Measurements from ENCODE around the gene ARL8A. TPM values are rescaled to one million over a fixed set of nuclear protein-coding genes. Genes with fewer than 3 reads are reported as not detected.
"Not testable (repeated sequence)": the region's sequence is repeated elsewhere in the genome, so short reads cannot be mapped to it uniquely, and the experiment has no call there.

ARL8A gene
- total RNA-seq, 1 donor from 2014 or later = 12.5 TPM

GRCh38 chr1:202143011-202143767 lies 1.3 kb downstream of the ARL8A start:
- Histone ChIP-seq H3K9ac (ENCODE audit: low read depth in 1 of 3, low read length in 3 of 3) (peak overlapping the region; percentile 91 to 93 (median 92)), H3K27ac (ENCODE audit: low read depth, low read length) (peak overlapping the region; percentile 86), H3K36me3 (ENCODE audit: control insufficient read depth in 3 of 3, insufficient read depth in 3 of 3, low read length in 3 of 3) (peaks cover 0 to 5% (median 4%) of the 10 kb centered on the region in 3 donors), H3K9me3 (ENCODE audit: control insufficient read depth in 3 of 3, low read length in 3 of 3) (no peaks in the 10 kb centered on the region), H3K27me3 (ENCODE audit: control insufficient read depth in 3 of 3, insufficient read depth in 3 of 3, low read length in 3 of 3) (no peaks in the 10 kb centered on the region), H3K4me1 (ENCODE audit: control insufficient read depth in 3 of 3, insufficient read depth in 3 of 3, low read length in 3 of 3) (peaks cover 23 to 27% (median 24%) of the 10 kb centered on the region in 3 donors), H3K4me3 (ENCODE audit: low read length in 3 of 3) (peak overlapping the region; percentile 71 to 90 (median 85))

DNA sequence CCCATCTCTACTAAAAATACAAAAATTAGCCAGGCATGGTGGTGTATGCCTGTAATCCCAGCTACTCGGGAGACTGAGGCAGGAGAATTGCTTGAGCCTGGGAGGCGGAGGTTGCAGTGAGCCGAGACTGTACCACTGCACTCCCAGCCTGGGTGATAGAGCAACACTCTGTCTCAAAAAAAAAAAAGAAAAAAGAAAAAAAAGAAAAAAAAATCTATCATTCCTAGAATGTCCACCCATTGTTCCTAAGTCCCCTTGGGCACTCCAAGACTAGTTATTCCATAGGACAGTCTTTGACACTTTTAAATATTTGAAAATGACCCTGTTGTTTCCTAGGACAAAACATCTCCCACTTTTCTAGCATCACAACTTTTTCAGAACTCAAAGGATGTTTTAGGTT lies 3.1 kb downstream of the ARL8A start:
- peaks cover 23 to 27% (median 24%) of the 10 kb centered on the region in 3 donors for H3K4me1 ChIP-seq (ENCODE audit: control insufficient read depth in 3 of 3, insufficient read depth in 3 of 3, low read length in 3 of 3)

DNA sequence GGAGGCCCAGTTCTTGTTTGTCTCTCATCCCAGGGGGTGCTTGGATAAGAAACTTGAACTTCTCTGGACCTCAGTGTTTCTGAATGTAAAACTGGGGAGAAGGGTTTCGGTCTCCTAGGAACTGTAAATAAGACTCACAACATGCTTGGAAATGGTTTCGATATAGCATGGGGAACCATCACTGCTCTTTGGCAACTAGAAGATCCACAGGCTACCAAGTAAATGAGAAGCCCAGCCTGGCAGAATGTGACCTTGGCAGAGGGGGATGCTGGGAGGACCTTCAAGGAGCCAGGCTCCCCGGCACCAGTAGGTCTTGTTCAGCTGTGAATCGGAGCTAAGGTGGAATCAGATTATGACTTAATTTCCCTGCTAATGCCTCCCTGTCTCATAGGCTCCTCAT lies 3.7 kb downstream of the ARL8A start:
- peaks cover 7 to 16% (median 12%) of the 10 kb centered on the region in 3 donors for H3K36me3 ChIP-seq (ENCODE audit: control insufficient read depth in 3 of 3, insufficient read depth in 3 of 3, low read length in 3 of 3)
- no peaks in the 10 kb centered on the region for H3K9me3 ChIP-seq (ENCODE audit: control insufficient read depth in 3 of 3, low read length in 3 of 3)
- H3K9ac ChIP-seq (ENCODE audit: low read depth in 1 of 3, low read length in 3 of 3) = no peak overlapping the region
- H3K4me1 ChIP-seq (ENCODE audit: control insufficient read depth in 3 of 3, insufficient read depth in 3 of 3, low read length in 3 of 3) = peaks cover 23 to 28% (median 24%) of the 10 kb centered on the region in 3 donors
- H3K27ac ChIP-seq (ENCODE audit: low read depth, low read length) = no peak overlapping the region
- H3K4me3 ChIP-seq (ENCODE audit: low read length in 3 of 3) = no peak overlapping the region
- H3K27me3 ChIP-seq (ENCODE audit: control insufficient read depth in 3 of 3, insufficient read depth in 3 of 3, low read length in 3 of 3) = no peaks in the 10 kb centered on the region

More for the DNA sequence above, 3.1 kb downstream of the ARL8A start:
- not testable (repeated sequence) for H3K9ac ChIP-seq (ENCODE audit: low read depth in 1 of 3, low read length in 3 of 3); H3K27me3 ChIP-seq (ENCODE audit: control insufficient read depth in 3 of 3, insufficient read depth in 3 of 3, low read length in 3 of 3); H3K27ac ChIP-seq (ENCODE audit: low read depth, low read length); H3K9me3 ChIP-seq (ENCODE audit: control insufficient read depth in 3 of 3, low read length in 3 of 3); H3K4me3 ChIP-seq (ENCODE audit: low read length in 3 of 3)
- H3K36me3 ChIP-seq (ENCODE audit: control insufficient read depth in 3 of 3, insufficient read depth in 3 of 3, low read length in 3 of 3) = peaks cover 7 to 15% (median 10%) of the 10 kb centered on the region in 3 donors

- H3K4me1 ChIP-seq (ENCODE audit: control insufficient read depth in 3 of 3, insufficient read depth in 3 of 3, low read length in 3 of 3) = peaks cover 15 to 35% (median 24%) of the 10 kb centered on the region in 3 donors
- H3K27me3 ChIP-seq (ENCODE audit: control insufficient read depth in 3 of 3, insufficient read depth in 3 of 3, low read length in 3 of 3) = peaks cover 0 to 9% (median 0%) of the 10 kb centered on the region in 3 donors
- no peaks in the 10 kb centered on the region for H3K9me3 ChIP-seq (ENCODE audit: control insufficient read depth in 3 of 3, low read length in 3 of 3)
- H3K27ac ChIP-seq (ENCODE audit: low read depth, low read length) = no peak overlapping the region
- peaks cover 29 to 33% (median 30%) of the 10 kb centered on the region in 3 donors for H3K36me3 ChIP-seq (ENCODE audit: control insufficient read depth in 3 of 3, insufficient read depth in 3 of 3, low read length in 3 of 3)
- H3K9ac ChIP-seq (ENCODE audit: low read depth in 1 of 3, low read length in 3 of 3) = no peak overlapping the region
- no peak overlapping the region for H3K4me3 ChIP-seq (ENCODE audit: low read length in 3 of 3)
Measured at GRCh38 chr1:202135221-202135721, 9.3 kb downstream of the ARL8A start.

- H3K27me3 ChIP-seq (ENCODE audit: control insufficient read depth in 3 of 3, insufficient read depth in 3 of 3, low read length in 3 of 3) = peaks cover 0 to 10% (median 0%) of the 10 kb centered on the region in 3 donors
- H3K9me3 ChIP-seq (ENCODE audit: control insufficient read depth in 3 of 3, low read length in 3 of 3) = no peaks in the 10 kb centered on the region
- H3K9ac ChIP-seq (ENCODE audit: low read depth in 1 of 3, low read length in 3 of 3) = no peak overlapping the region
- H3K27ac ChIP-seq (ENCODE audit: low read depth, low read length) = no peak overlapping the region
- peaks cover 29 to 33% (median 30%) of the 10 kb centered on the region in 3 donors for H3K36me3 ChIP-seq (ENCODE audit: control insufficient read depth in 3 of 3, insufficient read depth in 3 of 3, low read length in 3 of 3)
- H3K4me3 ChIP-seq (ENCODE audit: low read length in 3 of 3) = no peak overlapping the region
- H3K4me1 ChIP-seq (ENCODE audit: control insufficient read depth in 3 of 3, insufficient read depth in 3 of 3, low read length in 3 of 3) = peaks cover 15 to 37% (median 26%) of the 10 kb centered on the region in 3 donors
Measured at GRCh38 chr1:202134645-202135172, 9.8 kb downstream of the ARL8A start.

- Histone ChIP-seq H3K27ac (ENCODE audit: low read depth, low read length) (no peak overlapping the region), H3K9me3 (ENCODE audit: control insufficient read depth in 3 of 3, low read length in 3 of 3) (no peaks in the 10 kb centered on the region), H3K4me1 (ENCODE audit: control insufficient read depth in 3 of 3, insufficient read depth in 3 of 3, low read length in 3 of 3) (peaks cover 15 to 37% (median 26%) of the 10 kb centered on the region in 3 donors), H3K4me3 (ENCODE audit: low read length in 3 of 3) (no peak overlapping the region), H3K36me3 (ENCODE audit: control insufficient read depth in 3 of 3, insufficient read depth in 3 of 3, low read length in 3 of 3) (peaks cover 29 to 33% (median 30%) of the 10 kb centered on the region in 3 donors), H3K9ac (ENCODE audit: low read depth in 1 of 3, low read length in 3 of 3) (no peak overlapping the region), H3K27me3 (ENCODE audit: control insufficient read depth in 3 of 3, insufficient read depth in 3 of 3, low read length in 3 of 3) (peaks cover 0 to 10% (median 0%) of the 10 kb centered on the region in 3 donors)
Measured at GRCh38 chr1:202133989-202134388, 10.5 kb downstream of the ARL8A start.

GRCh38 chr1:202133496-202133895 lies 11.0 kb downstream of the ARL8A start:
- Histone ChIP-seq H3K36me3 (ENCODE audit: control insufficient read depth in 3 of 3, insufficient read depth in 3 of 3, low read length in 3 of 3) (peaks cover 29 to 33% (median 30%) of the 10 kb centered on the region in 3 donors), H3K27ac (ENCODE audit: low read depth, low read length) (peak overlapping the region; percentile 80), H3K9me3 (ENCODE audit: control insufficient read depth in 3 of 3, low read length in 3 of 3) (no peaks in the 10 kb centered on the region), H3K4me3 (ENCODE audit: low read length in 3 of 3) (no peak overlapping the region), H3K4me1 (ENCODE audit: control insufficient read depth in 3 of 3, insufficient read depth in 3 of 3, low read length in 3 of 3) (peaks cover 15 to 37% (median 26%) of the 10 kb centered on the region in 3 donors), H3K27me3 (ENCODE audit: control insufficient read depth in 3 of 3, insufficient read depth in 3 of 3, low read length in 3 of 3) (peaks cover 0 to 10% (median 0%) of the 10 kb centered on the region in 3 donors), H3K9ac (ENCODE audit: low read depth in 1 of 3, low read length in 3 of 3) (no peak overlapping the region)

DNA sequence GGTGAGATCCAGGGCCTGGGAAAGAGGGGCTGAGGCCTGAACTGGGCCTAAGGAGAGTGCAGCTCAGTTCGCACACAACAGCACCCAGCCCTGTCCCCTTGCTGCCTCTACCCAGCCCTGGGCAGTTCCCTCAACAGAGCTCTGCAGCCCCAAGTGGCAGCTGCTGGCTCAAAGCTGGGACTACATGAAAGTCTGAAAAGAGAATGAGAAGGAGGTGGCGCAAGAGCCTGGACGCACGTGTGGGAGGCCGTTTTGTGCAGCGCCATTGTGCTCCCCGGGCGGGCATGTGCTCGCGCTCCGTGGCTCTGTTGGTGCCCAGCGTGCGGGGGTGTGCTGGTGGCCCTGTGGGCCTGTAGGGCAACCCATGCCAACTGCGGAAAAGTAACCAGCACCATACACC lies 11.5 kb downstream of the ARL8A start:
- no peaks in the 10 kb centered on the region for H3K9me3 ChIP-seq (ENCODE audit: control insufficient read depth in 3 of 3, low read length in 3 of 3)
- H3K4me1 ChIP-seq (ENCODE audit: control insufficient read depth in 3 of 3, insufficient read depth in 3 of 3, low read length in 3 of 3) = peaks cover 15 to 37% (median 26%) of the 10 kb centered on the region in 3 donors
- H3K36me3 ChIP-seq (ENCODE audit: control insufficient read depth in 3 of 3, insufficient read depth in 3 of 3, low read length in 3 of 3) = peaks cover 26 to 31% (median 29%) of the 10 kb centered on the region in 3 donors
- peaks cover 0 to 10% (median 0%) of the 10 kb centered on the region in 3 donors for H3K27me3 ChIP-seq (ENCODE audit: control insufficient read depth in 3 of 3, insufficient read depth in 3 of 3, low read length in 3 of 3)
- peak overlapping the region; percentile 80 for H3K27ac ChIP-seq (ENCODE audit: low read depth, low read length)
- peak overlapping the region; percentile 65 to 74 (median 70) for H3K9ac ChIP-seq (ENCODE audit: low read depth in 1 of 3, low read length in 3 of 3)
- peak overlapping the region in 2 of 3 donors; percentile 13 to 56 for H3K4me3 ChIP-seq (ENCODE audit: low read length in 3 of 3)

DNA sequence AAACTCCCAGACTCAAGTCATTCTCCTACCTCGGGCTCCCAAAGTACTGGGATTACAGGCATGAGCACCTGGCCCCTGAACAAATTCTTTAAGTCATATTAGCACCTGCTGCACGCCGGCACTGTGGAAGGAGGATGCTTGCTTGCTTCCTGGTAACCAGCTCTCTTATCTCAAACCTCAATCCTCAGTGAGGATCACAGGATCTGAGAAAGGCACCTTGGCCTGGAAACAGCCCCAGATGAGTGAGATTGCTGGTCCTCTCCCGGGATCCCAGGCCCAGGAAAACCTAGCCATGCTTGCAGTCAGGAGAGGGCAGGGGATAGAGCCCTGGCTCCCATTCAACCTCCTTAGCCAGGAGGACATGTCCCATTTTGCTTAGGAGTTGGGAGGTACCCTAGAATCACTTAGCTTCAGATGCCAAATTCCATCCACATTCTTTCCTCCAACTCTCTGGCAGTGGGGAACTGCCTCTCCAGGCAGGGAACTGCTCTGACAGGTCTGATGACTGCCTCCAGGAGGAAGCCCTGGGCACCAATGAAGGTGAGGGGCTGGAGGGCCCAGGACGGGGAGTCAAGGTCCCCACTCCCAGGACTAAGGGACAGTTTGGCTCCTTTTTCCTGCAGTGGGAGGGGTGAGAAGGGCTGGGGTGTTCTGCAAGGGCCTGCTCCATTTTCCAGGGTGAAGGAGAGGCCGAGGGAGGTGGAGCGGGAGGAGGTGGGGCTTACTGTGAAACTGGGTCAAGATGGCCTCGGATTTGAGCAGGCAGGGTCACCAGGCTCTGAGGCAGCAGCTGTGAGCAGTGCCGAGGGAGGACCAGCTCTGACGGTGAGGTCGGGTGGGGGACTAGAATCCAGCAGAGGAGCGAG lies 12.3 kb downstream of the ARL8A start:
- peak overlapping the region; percentile 80 for H3K27ac ChIP-seq (ENCODE audit: low read depth, low read length)
- H3K27me3 ChIP-seq (ENCODE audit: control insufficient read depth in 3 of 3, insufficient read depth in 3 of 3, low read length in 3 of 3) = peaks cover 0 to 10% (median 0%) of the 10 kb centered on the region in 3 donors
- H3K9ac ChIP-seq (ENCODE audit: low read depth in 1 of 3, low read length in 3 of 3) = peak overlapping the region; percentile 65 to 74 (median 70)
- H3K4me3 ChIP-seq (ENCODE audit: low read length in 3 of 3) = peak overlapping the region in 2 of 3 donors; percentile 13 to 56
- H3K9me3 ChIP-seq (ENCODE audit: control insufficient read depth in 3 of 3, low read length in 3 of 3) = no peaks in the 10 kb centered on the region
- peaks cover 22 to 24% (median 23%) of the 10 kb centered on the region in 3 donors for H3K36me3 ChIP-seq (ENCODE audit: control insufficient read depth in 3 of 3, insufficient read depth in 3 of 3, low read length in 3 of 3)
- H3K4me1 ChIP-seq (ENCODE audit: control insufficient read depth in 3 of 3, insufficient read depth in 3 of 3, low read length in 3 of 3) = peaks cover 15 to 37% (median 26%) of the 10 kb centered on the region in 3 donors

Data from skeletal muscle tissue (tissue), 4 donors.